MM.1S (cell line): ENCODE measurements around the gene FAF2.
"Not testable (repeated sequence)": the region's sequence is repeated elsewhere in the genome, so short reads cannot be mapped to it uniquely, and the experiment has no call there.

Experiments
- DNase-seq: peaks from one replicate; pipeline ENCODE4 v3.0.0-alpha.2; 2015
- H2AFZ ChIP-seq: fragments of 300-600 bp; sonication (generic); 2 replicates; pipeline ENCODE4 v1.6.0; 2016; ENCODE audit warnings: antibody characterized with exemption, low read length
- H3F3A ChIP-seq: fragments of 300-600 bp; sonication (generic); 2 replicates; pipeline ENCODE4 v1.6.1; 2016; ENCODE audit warnings: mild to moderate bottlenecking, antibody characterized with exemption, low read length, moderate library complexity, mixed read lengths; ENCODE audit not compliant: insufficient read depth
- H3K27ac ChIP-seq: fragments of 300-600 bp; sonication (generic); 2 replicates; pipeline ENCODE4 v1.5.1; 2016; ENCODE audit warnings: mild to moderate bottlenecking, low read length
- H3K27me3 ChIP-seq: fragments of 300-600 bp; sonication (generic); replicated peaks from 2 replicates; pipeline ENCODE4 v1.6.0; 2016; ENCODE audit warnings: low read length; ENCODE audit not compliant: insufficient read depth
- H3K36me3 ChIP-seq: fragments of 300-600 bp; sonication (generic); replicated peaks from 2 replicates; pipeline ENCODE4 v1.6.1; 2016; ENCODE audit warnings: mild to moderate bottlenecking, low read length, mixed read lengths; ENCODE audit not compliant: insufficient read depth
- H3K4me1 ChIP-seq: fragments of 300-600 bp; sonication (generic); 2 replicates; pipeline ENCODE4 v1.6.1; 2016; ENCODE audit warnings: low read length, mixed read lengths
- H3K4me2 ChIP-seq: fragments of 300-600 bp; sonication (generic); 2 replicates; pipeline ENCODE4 v1.6.0; 2016; ENCODE audit warnings: low read depth, low read length
- H3K4me3 ChIP-seq: fragments of 300-600 bp; sonication (generic); 2 replicates; pipeline ENCODE4 v1.5.1; 2016; ENCODE audit warnings: low read length, mixed read lengths
- H3K79me2 ChIP-seq: fragments of 300-600 bp; sonication (generic); 2 replicates; pipeline ENCODE4 v1.6.1; 2016; ENCODE audit warnings: mixed run types, low read length, mixed read lengths
- H3K9ac ChIP-seq: fragments of 300-600 bp; sonication (generic); 2 replicates; pipeline ENCODE4 v1.6.1; 2016; ENCODE audit warnings: low read length, mixed read lengths
- H3K9me2 ChIP-seq: fragments of 300-600 bp; sonication (generic); replicated peaks from 2 replicates; pipeline ENCODE4 v1.6.1; 2016; ENCODE audit warnings: mild to moderate bottlenecking, low read length, mixed read lengths; ENCODE audit not compliant: insufficient read depth
- H3K9me3 ChIP-seq: fragments of 300-600 bp; sonication (generic); replicated peaks from 2 replicates; pipeline ENCODE4 v1.6.1; 2016; ENCODE audit warnings: mild to moderate bottlenecking, low read length, mixed read lengths; ENCODE audit not compliant: insufficient read depth
- H4K20me1 ChIP-seq: fragments of 300-600 bp; sonication (generic); 2 replicates; pipeline ENCODE4 v1.6.1; 2016; ENCODE audit warnings: mild to moderate bottlenecking, low read length, moderate library complexity, mixed read lengths; ENCODE audit not compliant: insufficient read depth
- CTCF ChIP-seq: fragments of 300-600 bp; sonication (generic); IDR thresholded peaks from 2 replicates; pipeline ENCODE4 v1.5.1; 2016; ENCODE audit warnings: antibody characterized with exemption, low read length, mixed read lengths
- EZH2 ChIP-seq: fragments of 300-600 bp; sonication (generic); optimal IDR thresholded peaks from 2 replicates; pipeline ENCODE3; 2017; ENCODE audit warnings: low read depth, mild to moderate bottlenecking, antibody characterized with exemption, low read length, mixed read lengths
- EZH2phosphoT487 ChIP-seq: fragments of 300-600 bp; sonication (generic); IDR thresholded peaks from 2 replicates; pipeline ENCODE4 v1.6.1; 2018; ENCODE audit warnings: antibody characterized with exemption, low read length

The FAF2 gene

GRCh38 chr5:176405656-176406435, 42.3 kb upstream of the FAF2 start:
- peaks cover 17% of the 10 kb centered on the region for H3F3A ChIP-seq
- H3K9ac ChIP-seq, result no peak overlapping the region
- peaks cover 24% of the 10 kb centered on the region for H3K4me1 ChIP-seq
- no peaks in the 10 kb centered on the region for H3K27me3 ChIP-seq
- H2AFZ ChIP-seq, result no peak overlapping the region
- H3K36me3 ChIP-seq, result no peaks in the 10 kb centered on the region; the same call in 1 of the 2 replicates
- no peaks in the 10 kb centered on the region for H3K9me3 ChIP-seq
- DNase-seq, result no peak
- H3K79me2 ChIP-seq, result peaks cover 16% of the 10 kb centered on the region
- H3K4me3 ChIP-seq, result no peak overlapping the region
- TF ChIP-seq CTCF, result 0 out of 2 replicates have a peak, but pooled peaks have one; percentile 4
- TF ChIP-seq EZH2, result no peak
- no peaks in the 10 kb centered on the region for H4K20me1 ChIP-seq
- H3K9me2 ChIP-seq, result no peaks in the 10 kb centered on the region
- peak overlapping the region; percentile 87; the same call in 1 of the 2 replicates for H3K27ac ChIP-seq
- peak overlapping the region; percentile 79; the same call in 1 of the 2 replicates for H3K4me2 ChIP-seq

DNA sequence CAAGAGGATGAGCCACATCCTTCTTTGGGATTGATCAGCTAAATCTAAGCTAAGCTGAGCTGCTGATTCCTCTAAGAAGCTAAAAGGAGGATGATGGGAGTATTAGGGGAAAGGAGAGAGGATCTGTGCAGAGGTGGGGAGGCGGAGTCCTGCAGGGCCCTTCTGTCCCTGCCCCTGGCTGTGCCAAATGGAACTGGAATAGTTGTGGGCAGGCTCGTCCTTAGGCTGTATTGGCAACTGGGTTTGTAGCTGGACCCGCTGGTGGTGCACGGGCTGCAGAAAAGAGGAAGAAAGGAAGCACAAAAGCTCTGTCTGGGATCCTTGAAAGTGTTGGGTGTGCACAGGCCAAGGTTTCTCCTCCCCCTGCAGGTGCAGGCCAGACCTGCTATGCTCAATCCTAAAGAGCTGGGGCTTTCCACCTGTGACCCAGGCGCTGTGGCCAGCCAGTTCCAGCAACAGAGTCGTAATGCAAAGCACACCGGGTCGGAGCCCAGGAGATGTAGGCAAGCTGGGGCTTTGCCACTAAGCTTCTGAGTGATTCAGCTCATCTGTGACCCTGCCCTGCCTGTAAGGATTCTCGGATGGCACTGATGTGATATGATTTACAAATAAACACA, 41.6 kb upstream of the FAF2 start:
- Histone ChIP-seq H3K9me3 (no peaks in the 10 kb centered on the region), H3K9me2 (no peaks in the 10 kb centered on the region), H2AFZ (0 out of 2 replicates have a peak overlapping the region, but pooled peaks have one; percentile 19), H3K9ac (peak overlapping the region; percentile 36; the same call in 1 of the 2 replicates), H3F3A (peaks cover 17% of the 10 kb centered on the region), H3K4me3 (peak overlapping the region; percentile 39), H3K4me1 (peaks cover 31% of the 10 kb centered on the region), H4K20me1 (no peaks in the 10 kb centered on the region), H3K27me3 (no peaks in the 10 kb centered on the region), H3K27ac (peak overlapping the region; percentile 87), H3K79me2 (peaks cover 16% of the 10 kb centered on the region), H3K36me3 (no peaks in the 10 kb centered on the region; the same call in 1 of the 2 replicates), H3K4me2 (peak overlapping the region; percentile 79)
- TF ChIP-seq EZH2phosphoT487 (no peak), CTCF (peak; percentile 43)
- DNase-seq, result peak; percentile 92

DNA sequence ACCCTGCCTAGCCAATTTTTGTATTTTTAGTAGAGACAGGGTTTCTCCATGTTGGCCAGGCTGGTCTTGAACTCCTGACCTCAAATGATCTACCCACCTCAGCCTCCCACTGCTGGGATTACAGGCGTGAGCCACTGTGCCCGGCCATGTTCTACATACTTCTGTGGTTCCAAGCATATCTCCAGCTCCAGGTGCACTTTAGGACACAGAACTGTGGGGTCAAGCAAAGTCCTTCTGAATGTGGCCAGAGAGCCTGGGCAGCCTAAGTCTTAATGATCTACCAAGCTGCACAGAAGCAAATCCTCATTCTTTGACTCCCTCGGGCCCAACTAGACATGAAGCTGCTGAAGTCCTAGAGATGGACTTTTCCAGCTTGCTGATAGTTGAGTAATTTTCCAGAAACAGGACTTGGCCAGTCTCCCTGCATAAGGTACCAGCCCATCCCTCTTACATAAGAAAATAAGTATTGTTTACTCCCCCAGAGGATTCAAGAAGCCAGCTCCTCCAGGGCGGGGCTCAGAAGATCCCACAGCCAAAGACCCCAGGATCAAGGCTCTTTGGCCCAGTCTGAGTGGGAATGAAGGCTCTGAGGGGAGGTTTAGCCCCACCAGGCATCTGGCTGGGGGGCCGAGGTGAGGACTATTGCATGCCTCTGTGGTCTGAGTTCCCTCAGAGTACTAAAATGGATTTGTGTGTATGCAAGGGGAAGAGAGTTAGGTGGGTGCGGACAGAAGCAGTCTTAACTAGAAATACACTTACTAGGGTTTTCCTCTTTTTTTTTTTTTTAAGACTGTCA, 40.5 kb upstream of the FAF2 start:
- DNase-seq, result no peak
- TF ChIP-seq CTCF (no peak), EZH2 (no peak), EZH2phosphoT487 (no peak)
- peaks cover 22% of the 10 kb centered on the region for H3K79me2 ChIP-seq
- peaks cover 17% of the 10 kb centered on the region for H3F3A ChIP-seq
- no peaks in the 10 kb centered on the region for H3K9me2 ChIP-seq
- H4K20me1 ChIP-seq, result no peaks in the 10 kb centered on the region
- H2AFZ ChIP-seq, result no peak overlapping the region
- no peaks in the 10 kb centered on the region for H3K27me3 ChIP-seq
- H3K36me3 ChIP-seq, result no peaks in the 10 kb centered on the region; the same call in 1 of the 2 replicates
- H3K9me3 ChIP-seq, result no peaks in the 10 kb centered on the region
- peak overlapping the region; percentile 79; the same call in 1 of the 2 replicates for H3K4me2 ChIP-seq
- no peak overlapping the region for H3K4me3 ChIP-seq
- peak overlapping the region; percentile 36; the same call in 1 of the 2 replicates for H3K9ac ChIP-seq
- H3K4me1 ChIP-seq, result peaks cover 33% of the 10 kb centered on the region
- H3K27ac ChIP-seq, result peak overlapping the region; percentile 87

GRCh38 chr5:176408252-176408573, 40.0 kb upstream of the FAF2 start:
- H3K9me2 ChIP-seq, DNase-seq, H4K20me1 ChIP-seq, H3K27ac ChIP-seq, H3K9me3 ChIP-seq, H2AFZ ChIP-seq, H3K27me3 ChIP-seq, H3K4me3 ChIP-seq, H3K36me3 ChIP-seq, H3K9ac ChIP-seq, H3K4me2 ChIP-seq: not testable (repeated sequence)
- Histone ChIP-seq H3K79me2 (peaks cover 28% of the 10 kb centered on the region), H3F3A (peaks cover 17% of the 10 kb centered on the region), H3K4me1 (peaks cover 33% of the 10 kb centered on the region)
